Subcutaneous adipose tissue (tissue), 4 donors: ENCODE data around the gene NPEPL1. TPM values are rescaled to one million over a fixed set of nuclear protein-coding genes. Genes with fewer than 3 reads are reported as not detected.

Source experiments
- total RNA-seq, 4 donors: library from RNA; depleted of rRNA; stranded (reverse); fragments of >200 nt; gene quantifications; one replicate each; pipeline ENCODE4 v1.1.0, GENCODE V29; 2016
- TF ChIP-seq, protein P1 (sequence below): fragments of 450-650 bp; IDR thresholded peaks from one replicate; pipeline ENCODE4 v1.5.1; 2016; ENCODE audit warnings: low read depth, mild to moderate bottlenecking, control low read depth, antibody characterized with exemption, moderate library complexity

Gene NPEPL1
- total RNA-seq, 4 donors from 2014 or later: 20.7 to 53.3 (median 36.4) TPM

DNA sequence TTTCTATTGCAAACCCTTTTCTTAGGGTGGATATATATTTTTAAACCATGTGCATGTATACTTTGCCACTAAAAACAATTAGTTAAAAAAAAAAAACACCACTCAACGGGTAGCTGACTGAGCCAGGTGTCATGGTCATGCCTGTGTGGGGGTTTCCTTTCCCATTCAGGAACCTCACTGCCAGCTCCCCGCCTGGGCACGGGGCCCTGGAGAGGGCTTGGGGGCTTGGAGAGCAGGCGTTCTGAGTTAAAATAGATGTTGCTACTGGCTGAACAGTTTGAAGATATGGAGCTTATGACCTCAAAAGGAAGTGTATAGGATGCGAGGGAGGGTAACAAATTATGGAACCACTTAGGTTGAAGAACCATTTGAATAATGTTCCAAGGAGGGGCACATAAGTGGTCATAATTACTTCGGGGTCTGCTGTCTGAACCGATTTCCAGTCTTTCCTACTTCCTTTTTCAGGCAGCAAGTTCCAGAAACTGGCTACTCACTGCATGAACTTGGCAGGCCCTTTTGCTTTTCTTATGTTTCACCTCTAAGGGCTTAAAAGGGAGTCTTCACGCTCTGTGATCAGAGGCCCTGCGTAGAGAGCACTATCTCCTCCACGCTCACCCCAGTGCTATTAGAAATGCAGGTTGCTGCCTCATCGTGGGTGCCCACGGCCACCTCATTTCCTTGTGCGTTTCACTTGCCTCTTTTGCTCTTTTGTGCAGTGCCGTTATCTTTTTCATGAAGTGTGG is 31.6 kb upstream of the NPEPL1 start:
- TF ChIP-seq, protein P1, sequence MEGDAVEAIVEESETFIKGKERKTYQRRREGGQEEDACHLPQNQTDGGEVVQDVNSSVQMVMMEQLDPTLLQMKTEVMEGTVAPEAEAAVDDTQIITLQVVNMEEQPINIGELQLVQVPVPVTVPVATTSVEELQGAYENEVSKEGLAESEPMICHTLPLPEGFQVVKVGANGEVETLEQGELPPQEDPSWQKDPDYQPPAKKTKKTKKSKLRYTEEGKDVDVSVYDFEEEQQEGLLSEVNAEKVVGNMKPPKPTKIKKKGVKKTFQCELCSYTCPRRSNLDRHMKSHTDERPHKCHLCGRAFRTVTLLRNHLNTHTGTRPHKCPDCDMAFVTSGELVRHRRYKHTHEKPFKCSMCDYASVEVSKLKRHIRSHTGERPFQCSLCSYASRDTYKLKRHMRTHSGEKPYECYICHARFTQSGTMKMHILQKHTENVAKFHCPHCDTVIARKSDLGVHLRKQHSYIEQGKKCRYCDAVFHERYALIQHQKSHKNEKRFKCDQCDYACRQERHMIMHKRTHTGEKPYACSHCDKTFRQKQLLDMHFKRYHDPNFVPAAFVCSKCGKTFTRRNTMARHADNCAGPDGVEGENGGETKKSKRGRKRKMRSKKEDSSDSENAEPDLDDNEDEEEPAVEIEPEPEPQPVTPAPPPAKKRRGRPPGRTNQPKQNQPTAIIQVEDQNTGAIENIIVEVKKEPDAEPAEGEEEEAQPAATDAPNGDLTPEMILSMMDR: no peak

GRCh38 chr20:58661598-58662473 is 30.8 kb upstream of the NPEPL1 start:
- TF ChIP-seq, protein P1: no peak

DNA sequence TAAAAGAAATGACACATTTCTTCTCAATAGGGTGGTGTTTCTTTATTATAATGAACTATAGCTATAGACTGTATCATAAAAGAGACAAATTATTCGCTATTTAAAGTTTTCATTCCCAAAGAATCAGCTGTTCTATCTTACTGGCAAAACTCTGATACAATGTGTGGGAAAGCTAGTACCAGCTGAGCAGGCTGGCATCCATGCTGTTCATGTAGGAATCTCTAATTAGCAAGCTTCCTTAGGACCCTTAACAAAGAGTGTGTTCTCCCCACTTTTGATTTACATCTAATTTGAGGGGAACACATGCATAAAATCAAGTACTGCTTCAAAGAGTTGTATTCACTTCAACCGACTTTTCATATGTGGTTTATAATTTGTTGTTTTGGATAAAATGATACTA is 28.3 kb upstream of the NPEPL1 start:
- TF ChIP-seq, protein P1: no peak

- TF ChIP-seq, protein P1: no peak
These were observed 27.7 kb upstream of the NPEPL1 start for GRCh38 chr20:58664883-58665282.

- TF ChIP-seq, protein P1: no peak
These were observed 27.0 kb upstream of the NPEPL1 start for GRCh38 chr20:58665606-58666005.

DNA sequence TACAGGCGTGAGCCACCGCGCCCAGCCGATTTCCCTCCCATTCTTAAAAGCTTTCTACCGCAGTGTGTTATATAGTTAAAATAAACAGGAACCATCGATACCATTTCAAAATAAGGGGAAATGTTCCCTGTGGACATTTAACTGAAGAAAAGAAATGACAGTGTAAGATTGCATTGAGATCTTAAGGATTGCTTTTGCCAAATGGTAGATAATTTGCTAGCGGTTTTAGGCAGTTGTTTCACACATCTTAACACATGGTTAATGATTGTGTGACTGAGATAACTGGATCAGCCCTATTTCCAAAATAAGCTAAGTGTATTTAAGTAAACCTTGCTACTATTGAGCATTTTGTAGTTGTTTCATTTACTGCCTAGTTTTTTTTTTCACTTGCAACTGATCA is 25.9 kb upstream of the NPEPL1 start:
- TF ChIP-seq, protein P1: no peak

- TF ChIP-seq, protein P1: no peak
These were observed 24.6 kb upstream of the NPEPL1 start for GRCh38 chr20:58667975-58668374.
